CD14-positive monocyte (primary cell): ENCODE data around the gene AGAP1. TPM values are rescaled to one million over a fixed set of nuclear protein-coding genes. Genes with fewer than 3 reads are reported as not detected.

ENCODE experiments used
- DNase-seq, 3 donors: peaks; one replicate each; pipeline ENCODE4 v3.0.0-alpha.2; 2011 to 2022
- H2AFZ ChIP-seq: 2 replicates; pipeline ENCODE4 v1.6.0; 2012; ENCODE audit warnings: mild to moderate bottlenecking, low read depth, low read length, inconsistent platforms; ENCODE audit not compliant: insufficient read depth, poor library complexity, severe bottlenecking
- H3K27ac ChIP-seq, 2 donors: 1 replicate in 1 of 2; 2 replicates in 1 of 2; pipeline ENCODE4 v1.5.1; 2012 to 2013; ENCODE audit warnings: low read length in 2 of 2, control low read depth in 1 of 2, inconsistent platforms in 1 of 2, low read depth in 1 of 2, mild to moderate bottlenecking in 1 of 2
- H3K27me3 ChIP-seq, 2 donors: one replicate each; pipeline versions ENCODE4 v1.6.0 to v1.6.1; 2011 to 2013; ENCODE audit warnings: low read length in 2 of 2; ENCODE audit not compliant: control insufficient read depth in 2 of 2, insufficient read depth in 2 of 2
- H3K36me3 ChIP-seq, 2 donors: replicated peaks in 1 of 2; 1 replicate in 1 of 2; 2 replicates in 1 of 2; pipeline versions ENCODE4 v1.5.1 to v1.6.1; 2012 to 2013; ENCODE audit warnings: low read length in 2 of 2, control low read depth in 1 of 2, inconsistent platforms in 1 of 2, mild to moderate bottlenecking in 1 of 2; ENCODE audit not compliant: insufficient read depth in 2 of 2, control insufficient read depth in 1 of 2
- H3K4me1 ChIP-seq, 2 donors: 1 replicate in 1 of 2; 2 replicates in 1 of 2; pipeline versions ENCODE4 v1.5.1 to v1.6.1; 2012 to 2013; ENCODE audit warnings: low read length in 2 of 2, control low read depth in 1 of 2, inconsistent platforms in 1 of 2, mild to moderate bottlenecking in 1 of 2, moderate library complexity in 1 of 2; ENCODE audit not compliant: insufficient read depth in 2 of 2, control insufficient read depth in 1 of 2
- H3K4me2 ChIP-seq: replicated peaks from 2 replicates; pipeline ENCODE3; 2012; ENCODE audit warnings: low read length, moderate library complexity, mild to moderate bottlenecking; ENCODE audit not compliant: poor library complexity, severe bottlenecking; ENCODE audit errors: extremely low read depth
- H3K4me3 ChIP-seq, 3 experiments: fragments of 200-600 bp in 1 of 3; sonication (generic) in 1 of 3; replicated peaks in 1 of 3; 1 replicate in 2 of 3; 2 replicates in 1 of 3; pipeline ENCODE4 v1.5.1; 2011 to 2013; ENCODE audit warnings: low read length in 3 of 3, mild to moderate bottlenecking in 3 of 3, control low read depth in 2 of 3, low read depth in 2 of 3, inconsistent platforms in 1 of 3, moderate library complexity in 1 of 3
- H3K79me2 ChIP-seq: 2 replicates; pipeline ENCODE4 v1.6.0; 2012; ENCODE audit warnings: mild to moderate bottlenecking, control low read depth, inconsistent platforms, low read length, moderate library complexity; ENCODE audit not compliant: insufficient read depth
- H3K9ac ChIP-seq: 2 replicates; pipeline ENCODE4 v1.6.0; 2017; ENCODE audit warnings: low read length, mild to moderate bottlenecking; ENCODE audit not compliant: insufficient read depth, poor library complexity, severe bottlenecking
- H3K9me3 ChIP-seq, 2 donors: replicated peaks in 1 of 2; 1 replicate in 1 of 2; 2 replicates in 1 of 2; pipeline versions ENCODE4 v1.5.1 to v1.6.1; 2012 to 2013; ENCODE audit warnings: low read length in 2 of 2, control low read depth in 1 of 2; ENCODE audit not compliant: control insufficient read depth in 1 of 2, insufficient read depth in 1 of 2
- H4K20me1 ChIP-seq: 2 replicates; pipeline ENCODE4 v1.6.0; 2012; ENCODE audit warnings: mild to moderate bottlenecking, low read length, control low read depth, moderate library complexity; ENCODE audit not compliant: insufficient read depth
- H3K27ac Mint-ChIP-seq, 7 donors: one replicate each; pipeline ENCODE4 v1.8.0; 2020; ENCODE audit warnings: mild to moderate bottlenecking in 7 of 7, mixed read lengths in 7 of 7, moderate library complexity in 6 of 7, inconsistent platforms in 2 of 7
- H3K27me3 Mint-ChIP-seq, 3 donors: one replicate each; pipeline ENCODE4 v1.8.0; 2021 to 2022; ENCODE audit warnings: low read depth in 3 of 3, mild to moderate bottlenecking in 3 of 3, mixed read lengths in 3 of 3, moderate library complexity in 3 of 3, inconsistent platforms in 1 of 3
- H3K36me3 Mint-ChIP-seq, 2 donors: one replicate each; pipeline ENCODE4 v1.8.0; 2020; ENCODE audit warnings: mixed read lengths in 2 of 2, inconsistent platforms in 1 of 2, mild to moderate bottlenecking in 1 of 2
- H3K4me1 Mint-ChIP-seq: one replicate; pipeline ENCODE4 v1.8.0; 2020; ENCODE audit warnings: mild to moderate bottlenecking, mixed read lengths
- H3K4me3 Mint-ChIP-seq, 2 donors: one replicate each; pipeline ENCODE4 v1.8.0; 2020; ENCODE audit warnings: mild to moderate bottlenecking in 2 of 2, mixed read lengths in 2 of 2, moderate library complexity in 1 of 2
- H3K9me3 Mint-ChIP-seq, 7 donors: one replicate each; pipeline ENCODE4 v1.8.0; 2020 to 2022; ENCODE audit warnings: mixed read lengths in 7 of 7, mild to moderate bottlenecking in 6 of 7, moderate library complexity in 6 of 7, inconsistent platforms in 2 of 7
- CTCF ChIP-seq: fragments of 200-600 bp; IDR thresholded peaks from one replicate; pipeline ENCODE4 v1.8.0; 2022; ENCODE audit warnings: antibody characterized with exemption, mild to moderate bottlenecking
- WGBS: methylation state at CpG from one replicate; pipeline ENCODE4 v1.1.5; 2013; ENCODE audit warnings: missing lambda C conversion rate; ENCODE audit not compliant: insufficient coverage; 5-methylcytosine and 5-hydroxymethylcytosine counted together
- intact Hi-C, 2 donors: fragments of 100-400 bp; cut with micrococcal nuclease; formaldehyde crosslinking; loops; one replicate each; pipeline versions ENCODE4 v1.15.0 to v1.15.1; 2023
- polyA plus RNA-seq, 3 donors: library from polyadenylated mRNA; depleted of rRNA in 1 of 3; unstranded in 2 of 3; stranded (reverse) in 1 of 3; fragments of 300-500 nt in 2 of 3; fragments of >200 nt in 1 of 3; fragmentation: Illumina TruSeq in 2 of 3; gene quantifications; 1 replicate in 2 of 3; 2 replicates in 1 of 3; pipeline ENCODE4 v1.2.3, GENCODE V29; 2012 to 2021

Gene AGAP1
- polyA plus RNA-seq, 3 donors: 0.12 TPM; not detected in 2

- Histone ChIP-seq H3K4me1 (no peaks in the 10 kb centered on the region), H3K27ac (no peak overlapping the region), H3K9me3 (peaks cover 0 to 6% of the 10 kb centered on the region in 2 donors), H3K27me3 (peaks cover 0 to 10% of the 10 kb centered on the region in 2 donors), H4K20me1 (no peaks in the 10 kb centered on the region), H3K9ac (no peak overlapping the region), H3K4me2 (no peak overlapping the region), H3K36me3 (no peaks in the 10 kb centered on the region), H3K79me2 (no peaks in the 10 kb centered on the region), H3K4me3 (no peak overlapping the region), H2AFZ (no peak overlapping the region)
- DNase-seq: no peak
- peaks cover 0 to 16% (median 9%) of the 10 kb centered on the region in 3 donors for H3K27me3 Mint-ChIP-seq
- no peaks in the 10 kb centered on the region for H3K36me3 Mint-ChIP-seq
- whole genome bisulfite sequencing: 77% methylated on average over 15 of the region's 21 CpGs
- intact Hi-C loops: no loop called here
- no peak overlapping the region for H3K27ac Mint-ChIP-seq
- peaks cover 0 to 15% (median 4%) of the 10 kb centered on the region in 7 donors for H3K9me3 Mint-ChIP-seq
- TF ChIP-seq CTCF: no peak
- H3K4me1 Mint-ChIP-seq: no peaks in the 10 kb centered on the region
- H3K4me3 Mint-ChIP-seq: no peak overlapping the region
Measured at GRCh38 chr2:235903782-235904584, 410.1 kb downstream of the AGAP1 start.

GRCh38 chr2:235904585-235904931 lies 410.7 kb downstream of the AGAP1 start:
- Mint-ChIP-seq H3K27me3 (peaks cover 0 to 16% (median 9%) of the 10 kb centered on the region in 3 donors), H3K9me3 (peaks cover 0 to 13% (median 4%) of the 10 kb centered on the region in 7 donors), H3K36me3 (no peaks in the 10 kb centered on the region), H3K27ac (no peak overlapping the region), H3K4me1 (no peaks in the 10 kb centered on the region), H3K4me3 (no peak overlapping the region)
- Histone ChIP-seq H3K9ac (no peak overlapping the region), H3K27me3 (peaks cover 0 to 10% of the 10 kb centered on the region in 2 donors), H3K4me1 (no peaks in the 10 kb centered on the region), H3K9me3 (peaks cover 0 to 6% of the 10 kb centered on the region in 2 donors), H3K79me2 (no peaks in the 10 kb centered on the region), H3K4me3 (no peak overlapping the region), H3K4me2 (no peak overlapping the region), H3K36me3 (no peaks in the 10 kb centered on the region), H4K20me1 (no peaks in the 10 kb centered on the region), H3K27ac (no peak overlapping the region), H2AFZ (no peak overlapping the region)
- WGBS: no CpG with 5 or more reads among the region's 6 CpGs
- intact Hi-C loops: no loop called here
- no peak for TF ChIP-seq CTCF
- no peak for DNase-seq
